Measurements from ENCODE around the gene PTPRN2.

DNA sequence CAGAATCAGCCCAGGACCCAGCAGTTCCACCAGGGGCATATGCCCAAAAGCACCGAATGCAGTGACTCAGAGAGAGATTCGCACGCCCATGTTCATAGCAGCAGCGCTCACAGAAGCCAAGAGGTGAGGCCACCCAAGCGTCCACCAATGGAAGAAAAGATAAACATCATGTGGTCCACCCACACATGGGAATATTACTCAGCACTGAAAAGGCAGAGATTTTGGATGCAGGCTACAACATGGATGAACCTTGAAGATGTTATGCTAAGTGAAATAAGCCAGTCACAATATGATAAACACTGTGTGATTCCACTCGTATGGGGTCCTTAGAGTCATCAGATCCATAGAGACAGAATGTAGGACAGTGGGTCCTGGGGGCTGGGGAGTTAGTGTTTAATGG lies 823.4 kb downstream of the PTPRN2 start:
- TF ChIP-seq CTCF (IDR thresholded peaks at IDR 0.05) (no peak), EP300 (IDR thresholded peaks at IDR 0.05) (no peak)
